Measurements from ENCODE around the gene AMD1.

The AMD1 gene

GRCh38 chr6:110881546-110882273 lies 7.1 kb downstream of the AMD1 start:
- TF ChIP-seq CTCF (IDR thresholded peaks at IDR 0.05; ENCODE audit: control extremely low read depth, extremely low read depth, low read depth, missing control alignments), result no peak
- no peak for DNase-seq (ENCODE audit: extremely low spot score)
- CTCF ChIA-PET, result interaction anchor here (0.6 to 1.9 kb wide), 6 partner anchors 8 to 358 kb away, joined by 3 to 6 read pairs (median 3); partner anchors contain the start of gene GTF3C6
- POLR2A ChIA-PET, result interaction anchor here (0.5 kb wide), 1 partner anchor 29 kb away, joined by 3 read pairs; no protein-coding TSS in a partner anchor

GRCh38 chr6:110882274-110882619 lies 7.7 kb downstream of the AMD1 start:
- ChIA-PET CTCF (interaction anchor here (0.5 to 1.9 kb wide), 7 partner anchors 8 to 358 kb away, joined by 3 to 6 read pairs (median 3); partner anchors contain the start of gene GTF3C6), POLR2A (interaction anchor here (1.5 kb wide), 1 partner anchor 8 kb away, joined by 9 read pairs; the partner anchor contains the start of gene AMD1)
- DNase-seq (ENCODE audit: extremely low spot score), result no peak
- TF ChIP-seq CTCF (IDR thresholded peaks at IDR 0.05; ENCODE audit: control extremely low read depth, extremely low read depth, low read depth, missing control alignments), result no peak

GRCh38 chr6:110882824-110883554 lies 8.4 kb downstream of the AMD1 start:
- CTCF ChIA-PET, result interaction anchor here (0.5 to 1.9 kb wide), 4 partner anchors 9 to 275 kb away, joined by 3 to 6 read pairs (median 4); partner anchors contain the start of gene GTF3C6
- POLR2A ChIA-PET, result interaction anchor here (1.5 kb wide), 1 partner anchor 9 kb away, joined by 9 read pairs; the partner anchor contains the start of gene AMD1

GRCh38 chr6:110884321-110884720 lies 9.7 kb downstream of the AMD1 start:
- no peak for DNase-seq (ENCODE audit: extremely low spot score)
- ChIA-PET POLR2A (interaction anchor here (3.8 kb wide), 1 partner anchor 10 kb away, joined by 26 read pairs; the partner anchor contains the start of gene AMD1), CTCF (no interaction called here)
- TF ChIP-seq CTCF (IDR thresholded peaks at IDR 0.05; ENCODE audit: control extremely low read depth, extremely low read depth, low read depth, missing control alignments), result no peak

More at GRCh38 chr6:110882824-110883554, 8.4 kb downstream of the AMD1 start:
- no peak for DNase-seq (ENCODE audit: extremely low spot score)
- TF ChIP-seq CTCF (IDR thresholded peaks at IDR 0.05; ENCODE audit: control extremely low read depth, extremely low read depth, low read depth, missing control alignments), result no peak

GRCh38 chr6:110885526-110885925 lies 10.9 kb downstream of the AMD1 start:
- ChIA-PET CTCF (interaction anchor here (1.0 to 7.7 kb wide), 4 partner anchors 7 to 203 kb away, joined by 3 to 45 read pairs (median 7); no protein-coding TSS in a partner anchor), POLR2A (interaction anchor here (0.6 to 3.8 kb wide), 3 partner anchors 9 to 339 kb away, joined by 3 to 26 read pairs (median 6); partner anchors contain the start of gene AMD1)
- TF ChIP-seq CTCF (IDR thresholded peaks at IDR 0.05; ENCODE audit: control extremely low read depth, extremely low read depth, low read depth, missing control alignments), result no peak
- DNase-seq (ENCODE audit: extremely low spot score), result no peak

- CTCF ChIA-PET, result interaction anchor here (1.0 to 7.7 kb wide), 4 partner anchors 9 to 204 kb away, joined by 3 to 45 read pairs (median 7); partner anchors contain the start of gene AMD1
- TF ChIP-seq CTCF (IDR thresholded peaks at IDR 0.05; ENCODE audit: control extremely low read depth, extremely low read depth, low read depth, missing control alignments), result no peak
These were observed 12.1 kb downstream of the AMD1 start for GRCh38 chr6:110886555-110887167.

More at GRCh38 chr6:110886555-110887167, 12.1 kb downstream of the AMD1 start:
- POLR2A ChIA-PET, result interaction anchor here (1.3 to 3.8 kb wide), 4 partner anchors 10 to 72 kb away, joined by 3 to 26 read pairs (median 10); partner anchors contain the start of genes AMD1 and GTF3C6
- no peak for DNase-seq (ENCODE audit: extremely low spot score)

Data from GM10248 (cell line).